Cardiac fibroblast (primary cell): ENCODE results near the gene ZBTB8A.
"Not testable (repeated sequence)": the region's sequence is repeated elsewhere in the genome, so short reads cannot be mapped to it uniquely, and the experiment has no call there.

ENCODE experiments used
- DNase-seq, 2 donors: peaks; one replicate each; pipeline versions ENCODE4 v3.0.0 to v3.0.0-alpha.2; 2010; ENCODE audit warnings: low read depth in 2 of 2
- H3K4me3 ChIP-seq, 2 donors: replicated peaks in 1 of 2; 1 replicate in 1 of 2; 2 replicates in 1 of 2; pipeline ENCODE4 v1.5.1; 2011; ENCODE audit warnings: low read depth in 2 of 2, low read length in 2 of 2, mild to moderate bottlenecking in 2 of 2, moderate library complexity in 1 of 2
- CTCF ChIP-seq: IDR thresholded peaks from one replicate; pipeline ENCODE4 v1.5.1; 2011; ENCODE audit warnings: low read depth, mild to moderate bottlenecking, low read length, inconsistent platforms

ZBTB8A gene

GRCh38 chr1:32626176-32626575, 86.9 kb downstream of the ZBTB8A start:
- no peak for TF ChIP-seq CTCF
- DNase-seq: no peak
- no peak overlapping the region for H3K4me3 ChIP-seq

GRCh38 chr1:32627596-32628162, 88.5 kb downstream of the ZBTB8A start:
- H3K4me3 ChIP-seq: no peak overlapping the region
- DNase-seq: no peak
- TF ChIP-seq CTCF: no peak

GRCh38 chr1:32630173-32630572, 90.9 kb downstream of the ZBTB8A start:
- not testable (repeated sequence) for H3K4me3 ChIP-seq, DNase-seq

GRCh38 chr1:32632829-32633228, 93.6 kb downstream of the ZBTB8A start:
- no peak for TF ChIP-seq CTCF
- H3K4me3 ChIP-seq: no peak overlapping the region
- DNase-seq: no peak

- DNase-seq: no peak
- no peak overlapping the region for H3K4me3 ChIP-seq
- TF ChIP-seq CTCF: no peak
These were observed 96.5 kb downstream of the ZBTB8A start for GRCh38 chr1:32635508-32636277.

GRCh38 chr1:32636914-32637645, 97.9 kb downstream of the ZBTB8A start:
- DNase-seq: no peak
- no peak overlapping the region for H3K4me3 ChIP-seq
- TF ChIP-seq CTCF: no peak

GRCh38 chr1:32639489-32640075, 100.4 kb downstream of the ZBTB8A start:
- no peak for DNase-seq
- H3K4me3 ChIP-seq: no peak overlapping the region
- TF ChIP-seq CTCF: no peak

GRCh38 chr1:32642292-32642827, 103.1 kb downstream of the ZBTB8A start:
- not testable (repeated sequence) for H3K4me3 ChIP-seq, DNase-seq
